Measurements from ENCODE around the gene CSNK1G1.
"Not testable (repeated sequence)": the region's sequence is repeated elsewhere in the genome, so short reads cannot be mapped to it uniquely, and the experiment has no call there.

Gene CSNK1G1

DNA sequence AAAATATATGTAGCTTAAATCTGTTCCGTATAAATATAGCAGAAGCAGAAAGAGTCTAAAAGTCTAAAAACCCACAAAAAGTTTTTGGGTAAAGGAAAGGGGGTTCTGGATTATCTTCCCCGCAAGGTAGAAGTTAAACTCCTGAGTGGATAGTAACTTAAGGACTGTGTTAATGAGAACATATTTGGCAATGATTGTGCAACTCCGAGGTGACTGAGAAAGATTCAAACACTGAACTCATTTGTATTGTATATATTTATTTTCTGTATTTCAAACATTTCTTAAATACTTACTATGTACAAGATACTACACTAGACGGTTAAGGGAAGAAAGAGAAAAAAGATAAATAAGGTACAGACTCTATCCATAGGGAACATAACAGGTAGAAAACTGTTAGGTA is 120.4 kb downstream of the CSNK1G1 start:
- DNase-seq: no peak

DNA sequence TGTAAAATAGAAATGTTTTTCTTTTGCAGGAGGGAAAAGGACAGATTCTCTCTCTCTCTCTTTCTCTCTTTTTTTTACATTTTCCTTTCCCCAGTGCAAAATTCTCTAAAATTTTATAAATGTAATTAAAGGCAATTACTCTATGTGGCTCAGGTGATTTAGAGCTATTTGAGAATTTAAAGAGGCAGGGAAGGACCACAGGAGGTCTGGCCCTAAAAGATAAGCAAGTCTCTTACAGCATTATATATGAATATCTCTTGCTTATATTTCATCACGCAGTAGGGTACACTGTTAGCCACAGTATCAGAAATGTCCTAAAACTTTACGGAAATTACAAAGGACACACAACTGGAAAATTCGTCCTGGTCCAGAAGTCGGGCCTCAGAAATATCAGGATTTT is 122.7 kb downstream of the CSNK1G1 start:
- no peak for DNase-seq

DNA sequence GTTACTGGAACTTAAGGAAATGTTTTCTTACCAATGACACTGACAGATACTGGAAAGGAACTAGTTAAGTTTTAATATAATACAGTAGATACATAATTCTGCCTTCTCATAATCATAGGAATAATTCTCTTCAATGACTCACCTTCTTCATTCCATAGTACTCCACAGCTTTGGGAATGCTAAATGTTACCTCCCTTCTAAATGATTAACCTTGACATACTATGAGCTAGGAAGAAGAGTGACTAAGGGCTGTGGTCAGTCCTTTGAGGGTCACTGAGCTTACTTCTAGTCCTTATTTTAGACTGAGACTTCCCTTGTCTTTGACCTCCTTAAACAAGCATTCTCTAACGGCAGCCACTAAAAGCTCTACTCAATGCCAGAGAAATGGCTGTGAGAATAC is 123.6 kb downstream of the CSNK1G1 start:
- DNase-seq: no peak

DNA sequence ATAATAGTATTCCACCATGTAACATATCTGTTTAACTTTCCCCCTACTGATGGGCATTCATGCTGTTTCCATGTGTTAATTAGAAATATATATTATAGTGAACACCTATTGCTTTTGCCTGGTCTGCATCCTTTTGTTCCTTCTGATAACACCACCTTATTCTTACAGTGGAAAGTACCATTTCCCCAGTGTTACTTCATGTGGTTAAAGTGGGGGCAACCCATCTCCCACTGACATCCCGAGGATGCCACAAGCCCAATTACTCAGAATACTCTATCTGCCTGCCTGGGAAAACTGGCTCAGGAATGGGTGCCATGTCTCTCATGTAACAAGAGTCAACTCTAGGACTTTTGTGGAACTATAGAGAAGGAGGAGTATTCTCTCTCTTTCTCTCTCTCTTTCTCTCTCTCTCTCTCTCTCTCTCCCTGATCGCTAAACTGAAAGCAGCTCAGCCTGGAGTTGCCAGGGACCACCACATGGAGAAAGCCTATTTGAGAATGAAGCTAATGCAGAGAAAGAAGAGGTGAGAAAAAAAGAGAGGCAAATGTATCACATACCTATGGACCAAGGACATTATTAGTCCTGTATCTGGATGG is 126.7 kb downstream of the CSNK1G1 start:
- DNase-seq: no peak

DNA sequence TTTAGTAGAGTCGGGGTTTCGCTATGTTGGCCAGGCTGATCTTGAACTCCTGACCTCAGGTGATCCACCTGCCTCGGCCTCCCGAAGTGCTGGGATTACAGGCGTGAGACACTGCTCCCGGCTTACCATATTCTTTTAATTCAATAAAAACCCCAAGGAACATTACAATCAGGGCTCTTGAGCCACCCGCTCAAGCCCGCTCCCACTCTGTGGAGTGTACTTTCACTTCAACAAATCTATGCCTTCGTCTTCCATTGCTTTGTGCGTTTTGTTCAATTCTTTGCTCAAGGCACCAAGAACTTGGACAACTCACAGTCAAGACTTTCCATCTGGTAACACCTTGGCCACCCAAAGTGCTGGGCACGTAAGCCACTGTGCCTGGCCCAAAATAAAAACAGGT is 130.2 kb downstream of the CSNK1G1 start:
- DNase-seq: no peak

DNA sequence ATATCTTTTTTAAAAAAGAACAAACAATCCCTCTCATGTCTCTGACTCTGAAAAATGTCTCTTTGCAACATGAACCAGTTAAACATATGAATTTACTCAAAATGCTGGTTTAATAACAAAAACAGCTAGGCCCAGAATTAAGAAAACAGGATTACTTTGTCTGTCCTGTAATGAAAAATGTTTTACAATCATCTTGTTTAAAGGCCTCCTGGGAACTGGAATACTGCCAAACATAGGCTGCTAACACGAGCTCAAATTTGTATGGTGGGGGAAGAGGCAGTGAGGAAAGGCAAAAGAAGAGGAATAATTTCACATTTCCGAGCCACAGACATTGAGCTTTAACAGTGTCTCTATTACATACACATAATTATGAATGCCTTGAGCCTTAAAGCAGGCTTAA is 131.5 kb downstream of the CSNK1G1 start:
- peak; percentile 4 for DNase-seq

DNA sequence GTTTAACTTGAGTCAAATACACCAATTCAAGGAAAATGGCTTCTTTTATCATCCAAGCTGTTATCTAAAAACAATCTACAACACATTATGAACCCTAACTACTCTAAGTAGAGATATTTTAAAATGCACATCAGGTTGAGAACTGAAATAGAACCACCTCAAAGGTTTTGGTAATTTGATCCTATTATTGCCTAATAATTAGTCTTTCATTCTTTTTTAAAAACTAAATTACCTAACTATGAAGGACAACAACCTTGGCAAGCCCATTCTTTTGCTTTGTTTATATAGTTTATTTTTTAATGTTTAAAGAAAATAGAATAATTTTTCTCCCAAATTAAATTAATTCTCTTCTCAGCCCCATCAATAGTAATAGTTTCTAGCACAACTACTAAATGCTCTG is 132.1 kb downstream of the CSNK1G1 start:
- no peak for DNase-seq

DNA sequence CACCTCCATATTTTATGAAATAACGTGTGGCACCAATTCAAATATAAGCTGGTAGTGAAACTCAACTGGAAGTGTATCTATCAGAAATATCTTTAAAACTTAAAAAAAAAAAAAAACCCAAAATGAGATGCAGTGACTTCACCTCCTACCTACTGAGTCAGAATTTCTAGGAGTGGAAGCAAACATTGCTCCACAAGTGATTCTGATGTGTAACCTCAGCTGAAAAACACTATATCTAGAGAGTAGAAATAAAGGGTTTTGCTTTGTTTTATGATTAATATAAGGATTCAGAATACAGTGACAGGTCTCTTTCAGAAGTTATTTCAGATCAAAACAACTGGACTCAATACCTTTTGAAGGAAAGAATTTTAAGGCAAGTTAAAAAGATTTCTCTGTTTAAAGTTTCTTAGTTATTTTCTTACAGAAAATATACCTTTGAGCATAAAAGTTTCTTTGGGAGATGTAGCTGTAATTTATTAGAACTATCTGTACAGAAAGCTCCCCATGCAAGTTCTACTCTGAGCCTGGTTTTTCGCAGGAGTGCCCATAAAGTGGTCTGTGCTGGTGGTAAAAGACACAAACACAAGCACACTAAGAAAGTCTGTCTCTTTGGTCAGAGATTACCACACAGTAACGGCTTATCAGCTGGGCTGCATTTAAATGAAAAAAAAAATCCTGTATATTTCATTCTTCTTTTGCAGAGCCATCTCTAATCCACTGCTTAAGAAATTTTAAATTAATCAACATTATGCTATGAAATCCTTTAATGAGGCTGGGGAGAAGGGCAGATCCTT is 133.2 kb downstream of the CSNK1G1 start:
- DNase-seq: no peak

DNA sequence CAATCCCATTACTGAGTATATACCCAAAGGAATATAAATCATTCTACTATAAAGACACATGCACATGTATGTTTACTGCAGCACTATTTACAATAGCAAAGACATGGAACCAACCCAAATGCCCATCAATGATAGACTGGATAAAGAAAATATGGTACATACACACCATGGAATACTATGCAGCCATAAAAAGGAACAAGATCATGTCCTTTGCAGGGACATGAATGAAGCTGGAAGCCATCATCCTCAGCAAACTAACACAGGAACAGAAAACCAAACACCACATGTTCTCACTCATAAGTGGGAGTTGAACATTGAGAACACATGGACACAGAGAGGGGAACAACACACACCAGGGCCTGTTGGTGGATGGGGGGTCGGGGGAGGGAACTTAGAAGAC is 134.1 kb downstream of the CSNK1G1 start:
- DNase-seq: not testable (repeated sequence)

DNA sequence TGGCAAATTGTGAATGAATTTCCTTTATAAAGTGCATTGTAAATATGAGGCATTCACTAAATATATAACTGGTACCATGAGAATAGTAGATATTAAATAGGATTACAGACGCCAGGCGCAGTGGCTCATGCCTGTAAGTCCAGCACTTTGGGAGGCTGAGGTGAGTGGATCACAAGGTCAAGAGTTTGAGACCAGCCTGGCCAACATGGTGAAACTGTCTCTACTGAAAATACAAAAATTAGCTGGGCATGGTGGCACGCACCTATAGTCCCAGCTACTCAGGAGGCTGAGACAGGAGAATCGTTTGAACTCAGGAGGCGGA is 138.6 kb downstream of the CSNK1G1 start:
- not testable (repeated sequence) for DNase-seq

DNA sequence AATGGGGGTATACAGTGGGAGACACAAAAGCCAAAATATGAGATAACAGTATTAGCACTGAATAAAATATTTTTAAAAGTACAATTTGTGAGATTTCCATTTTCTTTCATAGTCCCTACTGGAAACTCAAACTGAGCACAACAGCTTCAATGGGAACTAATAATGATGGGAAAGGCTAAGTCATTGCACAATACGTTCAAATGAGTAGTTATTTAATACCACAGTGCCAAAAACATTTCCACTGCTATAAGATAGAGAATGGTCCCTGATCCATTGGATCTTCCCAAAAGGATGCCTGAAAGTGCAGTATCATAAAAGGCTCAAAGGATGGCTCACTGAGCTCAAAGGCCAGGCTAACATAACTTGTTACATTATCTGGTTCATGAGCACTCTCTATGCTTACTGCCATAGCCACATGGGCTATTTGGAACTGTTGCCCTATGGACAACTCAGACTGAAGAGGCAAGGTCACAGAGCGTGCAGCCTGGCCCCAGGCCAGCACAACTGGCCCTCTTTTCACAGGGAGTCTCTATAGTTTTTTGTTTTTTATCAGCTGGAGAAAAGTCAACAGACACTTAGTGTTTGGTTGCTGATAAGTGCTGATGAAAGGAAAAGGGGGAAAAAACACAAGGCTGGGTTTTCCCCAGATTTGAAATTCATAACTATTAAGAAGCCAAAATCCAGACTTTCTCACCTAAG is 139.1 kb downstream of the CSNK1G1 start:
- peak; percentile 7 for DNase-seq

DNA sequence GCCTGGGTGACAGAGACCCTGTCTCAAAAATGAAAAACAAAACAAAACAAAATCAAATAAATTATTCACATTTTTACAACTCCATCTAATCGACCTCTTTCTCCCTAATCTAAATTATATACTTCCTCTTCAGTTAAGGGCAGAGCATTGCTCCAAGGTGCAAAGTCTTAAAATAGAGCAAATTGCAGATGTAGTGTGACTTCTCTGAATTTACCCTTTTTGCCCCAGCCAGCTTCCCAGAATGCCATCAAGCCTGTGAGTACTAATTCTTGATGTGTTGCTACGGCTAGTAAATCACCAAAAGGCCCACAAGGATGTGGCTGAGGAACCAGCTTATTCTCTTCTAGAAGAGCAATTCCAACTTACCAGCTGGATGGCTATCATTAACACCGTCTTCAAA is 139.8 kb downstream of the CSNK1G1 start:
- no peak for DNase-seq

DNA sequence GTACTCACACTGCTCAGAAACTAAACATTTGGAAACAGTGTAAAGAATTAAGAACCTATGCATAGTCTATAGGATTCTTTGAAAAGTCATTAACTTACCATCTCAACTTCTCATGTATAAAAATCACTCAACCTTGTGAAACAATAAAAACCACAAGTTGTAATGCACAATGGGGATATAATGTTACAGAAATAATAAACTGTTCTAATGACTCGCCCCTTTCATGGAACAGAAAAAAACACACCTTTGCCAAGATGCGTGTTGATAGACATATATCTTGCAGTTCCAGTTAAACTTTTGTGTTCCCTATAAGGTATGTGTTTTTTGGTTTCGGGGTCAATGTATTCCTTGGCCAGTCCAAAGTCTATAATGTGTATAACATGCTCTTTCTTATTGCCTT is 142.3 kb downstream of the CSNK1G1 start:
- no peak for DNase-seq

DNA sequence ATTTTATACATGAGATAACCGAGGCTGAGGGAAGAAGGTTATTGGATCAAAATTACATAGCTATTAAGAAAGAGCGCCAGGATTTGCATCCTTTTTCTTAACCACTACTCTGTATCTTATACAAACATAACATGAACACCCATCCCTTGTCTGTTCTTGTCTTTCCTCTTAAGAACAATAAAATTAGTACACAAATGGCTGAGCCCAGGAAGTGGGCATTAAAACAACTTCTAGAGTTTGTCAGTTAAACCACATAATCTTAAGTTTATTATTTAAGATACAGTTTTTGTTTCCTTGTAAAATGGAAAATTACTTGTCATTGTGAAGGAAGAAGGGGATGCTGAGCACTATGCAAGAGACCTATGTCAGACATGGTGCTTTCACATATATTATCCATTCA is 144.3 kb downstream of the CSNK1G1 start:
- DNase-seq: no peak

DNA sequence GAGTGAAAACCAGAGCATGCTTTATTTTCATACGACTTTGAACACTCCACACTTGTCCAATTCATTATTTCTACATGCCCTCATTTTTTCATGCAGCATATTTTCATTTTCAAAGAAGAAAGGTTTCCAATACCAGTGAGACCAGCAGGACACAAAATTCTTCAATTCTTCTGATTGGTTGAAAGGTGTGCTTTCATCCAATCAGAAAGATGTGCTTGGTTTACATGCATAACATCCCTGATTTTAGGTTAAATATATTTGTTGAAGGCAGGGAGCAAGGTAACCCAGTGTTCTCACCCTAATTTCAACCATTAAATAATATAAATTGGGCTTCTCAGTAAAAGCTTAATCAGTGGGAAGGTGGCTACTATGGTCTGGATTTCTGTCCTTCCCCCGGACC is 145.6 kb downstream of the CSNK1G1 start:
- DNase-seq: no peak

DNA sequence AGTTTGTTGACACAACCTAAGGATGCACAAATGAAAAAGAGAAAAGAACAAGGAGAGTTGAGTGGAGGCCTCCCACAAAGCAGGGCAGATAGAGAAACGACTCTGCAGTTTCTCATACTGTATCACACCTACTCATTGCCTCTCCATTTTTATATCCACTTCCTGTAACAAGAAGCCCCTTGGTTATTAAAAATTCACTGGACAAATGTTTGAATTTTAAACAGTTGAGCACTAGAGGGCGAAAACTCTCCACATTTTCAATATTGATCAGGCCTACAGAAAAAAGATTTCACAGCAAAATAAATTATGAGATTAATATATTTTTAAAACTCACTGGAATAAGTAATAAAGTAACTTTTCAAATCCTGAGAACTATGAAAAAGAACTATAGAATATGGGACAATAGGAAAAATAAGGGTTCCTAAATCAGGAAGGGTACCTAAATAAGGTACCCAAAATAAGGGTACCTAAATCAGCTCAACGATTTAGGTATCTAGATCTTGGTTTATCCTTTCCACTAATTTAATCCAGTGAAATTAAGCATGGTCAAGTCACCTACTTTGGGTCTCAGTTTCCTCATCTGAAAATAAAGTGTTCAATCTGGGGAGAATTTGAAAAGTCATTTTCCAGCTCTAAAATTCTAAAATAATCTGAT is 146.2 kb downstream of the CSNK1G1 start:
- peak; percentile 23 for DNase-seq

DNA sequence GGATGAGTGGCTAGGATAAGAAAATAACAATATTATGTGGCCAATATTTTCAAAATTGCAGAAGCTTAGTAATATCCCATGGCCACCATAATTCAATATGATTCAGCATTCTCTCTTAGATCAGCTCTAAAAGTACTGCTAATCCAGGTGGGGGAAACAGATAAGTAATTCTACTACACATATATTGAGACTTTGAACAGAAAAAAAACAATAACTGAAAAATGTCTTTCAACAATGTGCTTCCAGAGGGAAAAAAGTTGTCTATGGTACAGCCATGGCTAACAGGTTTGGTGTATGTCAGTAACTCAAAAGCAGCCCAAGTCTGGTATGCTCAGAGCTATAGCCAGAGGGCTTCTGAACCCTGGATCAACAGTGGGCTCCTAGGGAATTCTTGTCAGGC is 150.8 kb downstream of the CSNK1G1 start:
- no peak for DNase-seq

DNA sequence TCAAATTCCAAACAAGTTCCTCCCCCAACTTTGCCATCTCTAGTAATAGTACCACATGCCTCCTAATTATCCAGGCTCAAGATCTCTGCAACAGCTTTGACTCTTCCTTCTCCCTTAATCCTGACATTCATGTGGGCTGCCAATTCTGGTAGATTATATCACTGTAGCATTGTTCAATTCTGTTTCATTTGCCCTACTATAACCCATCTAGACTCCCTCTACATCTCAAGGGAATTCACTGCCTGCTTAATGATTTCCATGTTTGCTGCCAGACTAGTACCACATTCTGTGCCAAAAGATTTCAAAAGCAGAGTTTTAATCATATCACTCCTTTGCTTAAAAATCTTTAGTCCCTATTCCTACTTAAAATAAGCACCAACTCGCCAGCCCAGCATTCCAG is 158.5 kb downstream of the CSNK1G1 start:
- no peak for DNase-seq

DNA sequence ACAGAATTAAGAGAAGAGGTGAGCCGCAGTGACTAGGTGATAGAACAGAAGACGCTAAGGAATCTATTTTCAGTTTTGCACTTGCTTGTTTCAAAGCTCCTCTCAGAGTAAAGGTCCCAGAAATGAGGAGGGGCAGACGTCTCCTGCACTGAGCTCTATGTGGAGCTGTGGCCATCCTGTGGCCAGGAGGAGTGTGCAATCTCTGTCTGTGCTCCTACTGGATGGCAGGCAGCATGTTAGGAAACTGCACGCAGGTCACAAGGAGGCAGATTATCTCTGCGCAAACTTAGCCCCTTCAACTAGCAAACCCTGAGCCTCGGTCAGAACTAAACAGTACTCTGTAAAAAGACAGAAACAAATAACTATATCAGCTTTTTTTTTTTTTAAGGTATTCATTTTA is 162.0 kb downstream of the CSNK1G1 start:
- no peak for DNase-seq

DNA sequence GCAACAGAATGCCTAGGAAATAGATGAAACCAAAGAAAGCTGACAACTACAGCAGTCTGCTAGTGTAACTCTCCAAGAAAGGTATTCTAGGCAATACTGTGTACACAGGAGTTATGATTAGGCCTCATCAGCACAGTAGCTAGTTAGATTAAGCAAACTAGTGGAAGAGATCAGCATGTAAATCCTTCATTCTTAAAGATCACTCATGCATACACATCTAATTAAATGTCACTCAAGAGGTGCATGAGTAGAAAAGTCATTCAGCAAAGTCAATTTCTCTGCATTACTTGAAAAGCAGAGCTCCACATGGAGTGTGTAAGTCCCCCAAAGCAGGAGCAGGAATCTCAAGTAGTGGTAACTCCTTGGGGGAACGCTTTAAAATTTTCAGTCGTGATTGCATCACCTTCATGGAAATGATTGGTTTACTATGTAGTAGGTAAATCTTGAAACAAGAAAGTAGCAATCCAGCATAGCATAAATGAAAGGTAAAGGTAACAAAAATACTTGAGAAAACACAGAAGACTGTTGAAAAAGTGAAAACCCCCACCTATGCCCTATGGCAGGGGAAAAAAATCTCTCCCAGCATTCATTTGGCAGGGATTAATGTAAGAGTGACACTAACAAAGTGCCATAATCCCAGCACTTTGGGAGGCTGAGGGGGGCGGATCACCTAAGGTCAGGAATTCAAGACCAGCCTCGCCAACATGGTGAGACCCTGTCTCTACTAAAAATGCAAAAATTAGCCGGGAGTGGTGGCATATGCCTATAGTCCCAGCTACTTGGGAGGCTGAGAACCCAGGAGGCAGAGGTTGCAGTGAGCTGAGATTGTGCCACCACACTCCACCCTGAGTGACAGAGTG is 163.8 kb downstream of the CSNK1G1 start:
- DNase-seq: no peak

DNA sequence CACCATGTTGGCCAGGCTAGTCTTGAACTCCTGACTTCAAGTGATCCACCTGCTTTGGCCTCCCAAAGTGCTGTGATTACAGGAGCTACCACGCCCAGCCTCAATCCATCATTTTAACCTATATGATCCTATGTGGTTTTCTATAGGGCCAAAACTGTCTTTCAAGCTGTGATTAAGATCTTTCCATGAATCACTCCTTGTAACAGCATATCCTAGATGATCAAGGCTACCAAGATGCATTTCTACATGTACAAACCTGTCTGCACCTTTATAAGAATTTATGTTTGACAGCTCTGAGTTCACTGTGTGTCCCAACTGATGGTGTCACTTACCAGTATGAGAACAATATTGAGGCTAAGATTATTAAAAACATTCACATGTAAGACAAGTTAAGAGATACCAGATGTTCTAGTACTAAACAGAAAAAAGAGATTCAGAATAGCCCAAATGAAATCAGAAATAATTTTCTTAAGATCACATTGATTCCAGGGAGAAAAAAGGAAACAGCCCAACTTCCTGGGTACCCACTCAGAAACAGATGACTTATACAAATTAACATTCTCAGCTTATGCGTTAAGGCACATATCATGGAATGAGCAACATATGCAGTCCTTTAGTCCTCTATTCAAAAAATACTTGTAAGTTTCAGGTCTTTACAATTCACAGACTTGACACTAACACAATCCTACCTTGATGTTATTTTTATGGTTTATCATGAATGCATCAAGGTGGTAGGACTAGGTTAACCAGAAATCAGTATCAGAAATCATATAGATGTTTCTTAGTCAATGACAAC is 168.4 kb downstream of the CSNK1G1 start:
- no peak for DNase-seq

All from NCI-H2029 treated with DMSO at 0.1 percent for 48 hours (cell line).